GM12878 (cell line): ENCODE measurements around the gene FILIP1L. TPM values are rescaled to one million over a fixed set of nuclear protein-coding genes. Genes with fewer than 3 reads are reported as not detected.

Source experiments
- ATAC-seq: fragments of 200-7000 bp; cut with Tn5 transposase; 3 replicates; pipeline ENCODE4 v1.9.1; 2020; ENCODE audit warnings: mild to moderate bottlenecking, moderate library complexity
- BruUV-seq: library from RNA; stranded (reverse); fragments of 400-500 nt; replicated peaks from 2 replicates; lab custom pipeline; 2021; lab: Mats Ljungman, UMichigan
- CTCF ChIA-PET: fragments of 300-600 bp; sonication (Branson Sonifier 250); formaldehyde crosslinking; extraction: SDS; loops from one replicate; lab custom pipeline; 2021; ENCODE audit warnings: inconsistent platforms; lab: Yijun Ruan, JAX
- POLR2A ChIA-PET: fragments of 350-600 bp; formaldehyde crosslinking; extraction: SDS; loops from one replicate; lab custom pipeline; 2021; ENCODE audit warnings: inconsistent platforms; lab: Charles Lee
- RAD21 ChIA-PET: fragments of 300-600 bp; sonication (Branson Sonifier 250); formaldehyde crosslinking; loops from one replicate; lab custom pipeline; 2023; ENCODE audit warnings: antibody characterized with exemption; ENCODE audit not compliant: unreplicated experiment; lab: Charles Lee
- SMC1A ChIA-PET: fragments of 300-600 bp; sonication (Branson Sonifier 250); formaldehyde crosslinking; loops from one replicate; lab custom pipeline; 2023; ENCODE audit not compliant: unreplicated experiment, uncharacterized antibody; lab: Charles Lee
- DNase-seq: peaks from one replicate; pipeline ENCODE4 v3.0.0-alpha.2; 2011; ENCODE audit warnings: low read depth, low spot score
- FAIRE-seq: peaks from 3 replicates; lab custom pipeline; 2011; peaks lifted over from hg19 to GRCh38; lab: Jason Lieb, UNC
- H2AFZ ChIP-seq: 2 replicates; pipeline ENCODE4 v1.6.0; 2011; ENCODE audit warnings: low read depth, low read length, control low read depth; ENCODE audit not compliant: control insufficient read depth
- H3K27ac ChIP-seq: 2 replicates; pipeline ENCODE4 v1.5.1; 2011; ENCODE audit warnings: control low read depth; ENCODE audit not compliant: control insufficient read depth, insufficient read depth
- H3K27me3 ChIP-seq, 2 experiments: replicated peaks in 1 of 2; 2 replicates each; pipeline versions ENCODE4 v1.6.0 to v1.6.1; 2011; ENCODE audit warnings: low read length in 1 of 2; ENCODE audit not compliant: control insufficient read depth in 2 of 2, insufficient read depth in 2 of 2
- H3K36me3 ChIP-seq, 2 experiments: 2 replicates each; pipeline ENCODE4 v1.5.1; 2011; ENCODE audit warnings: low read length in 1 of 2; ENCODE audit not compliant: control insufficient read depth in 2 of 2, insufficient read depth in 2 of 2
- H3K4me1 ChIP-seq: 2 replicates; pipeline ENCODE4 v1.6.1; 2011; ENCODE audit warnings: mild to moderate bottlenecking, low read length, moderate library complexity, mixed read lengths; ENCODE audit not compliant: control insufficient read depth, insufficient read depth
- H3K4me2 ChIP-seq: 2 replicates; pipeline ENCODE4 v1.6.0; 2011; ENCODE audit warnings: control low read depth; ENCODE audit not compliant: control insufficient read depth, insufficient read depth
- H3K4me3 ChIP-seq: fragments of 200-600 bp; sonication (generic); 2 replicates; pipeline ENCODE4 v1.5.1; 2016
- H3K79me2 ChIP-seq: 2 replicates; pipeline ENCODE4 v1.6.0; 2011; ENCODE audit warnings: low read length; ENCODE audit not compliant: control insufficient read depth, insufficient read depth
- H3K9ac ChIP-seq: 2 replicates; pipeline ENCODE4 v1.8.0; 2011; ENCODE audit warnings: low read length, control low read depth, mixed read lengths; ENCODE audit not compliant: control insufficient read depth, insufficient read depth
- H3K9me3 ChIP-seq: replicated peaks from 3 replicates; pipeline ENCODE4 v1.5.1; 2011; ENCODE audit warnings: mild to moderate bottlenecking, low read length; ENCODE audit not compliant: control insufficient read depth, insufficient read depth
- H4K20me1 ChIP-seq: 2 replicates; pipeline ENCODE4 v1.6.0; 2011; ENCODE audit not compliant: control insufficient read depth, insufficient read depth
- BACH1 ChIP-seq: fragments of 450-650 bp; IDR thresholded peaks from 2 replicates; pipeline ENCODE4 v1.6.1; 2017; ENCODE audit warnings: mild to moderate bottlenecking, borderline replicate concordance
- DPF2 ChIP-seq: fragments of 450-650 bp; IDR thresholded peaks from 2 replicates; pipeline ENCODE4 v1.6.1; 2017; ENCODE audit warnings: mild to moderate bottlenecking
- E4F1 ChIP-seq: fragments of 450-650 bp; IDR thresholded peaks from 2 replicates; pipeline ENCODE4 v1.6.1; 2018; ENCODE audit warnings: borderline replicate concordance, mild to moderate bottlenecking; ENCODE audit not compliant: partially characterized antibody
- EP300 ChIP-seq, 2 experiments: fragments of 150-350 bp in 1 of 2; IDR thresholded peaks; 2 replicates each; pipeline ENCODE4 v1.6.1; 2011 to 2012; ENCODE audit warnings: low read depth in 2 of 2, low read length in 2 of 2, borderline replicate concordance in 1 of 2, improper control_type of control experiment in 1 of 2, inconsistent platforms in 1 of 2; ENCODE audit not compliant: control insufficient read depth in 1 of 2
- WGBS: methylation state at CpG from one replicate; pipeline ENCODE4 v1.1.6; 2016; ENCODE audit warnings: low lambda C conversion rate; ENCODE audit not compliant: insufficient replicate concordance, insufficient coverage; ENCODE audit errors: missing lambda C conversion rate; 5-methylcytosine and 5-hydroxymethylcytosine counted together
- in situ Hi-C: fragments of 300-500 bp; cut with MboI; formaldehyde crosslinking; loops from 9 replicates; pipeline ENCODE4 v1.14.3; 2018; ENCODE audit warnings: mixed read lengths
- intact Hi-C: fragments of 100-400 bp; cut with micrococcal nuclease; formaldehyde crosslinking; loops from one replicate; pipeline ENCODE4 v1.14.2; 2022; ENCODE audit not compliant: unreplicated experiment
- polyA plus RNA-seq, 11 experiments: library from polyadenylated mRNA; depleted of rRNA in 4 of 11; unstranded in 6 of 11; stranded (reverse) in 5 of 11; fragments of >200 nt; fragmentation: Nextera tagmentation in 4 of 11; fragmentation: Illumina TruSeq in 1 of 11; extraction: Ambion mirVana in 4 of 11; extraction: Trizol in 1 of 11; gene quantifications; 1 replicate in 1 of 11; 2 replicates in 10 of 11; pipeline versions ENCODE4 v1.2.1 to v1.2.3, GENCODE V29; 2011 to 2016; ENCODE audit warnings: inconsistent platforms in 2 of 11, missing spikeins in 2 of 11, low read depth in 1 of 11
- total RNA-seq, 4 experiments: library from RNA; depleted of rRNA in 3 of 4; stranded (reverse); fragments of >200 nt in 3 of 4; fragmentation: Illumina TruSeq in 1 of 4; extraction: Trizol in 1 of 4; gene quantifications; 2 replicates each; pipeline versions ENCODE4 v1.2.1 to v1.2.3, GENCODE V29; 2013 to 2021

FILIP1L gene
- total and polyA plus RNA-seq, 10 of the 15 experiments (the other 5 are each of a cell fraction or from before 2014, with no cell fraction given), result 0.24 to 6.1 (median 3.5) TPM

DNA sequence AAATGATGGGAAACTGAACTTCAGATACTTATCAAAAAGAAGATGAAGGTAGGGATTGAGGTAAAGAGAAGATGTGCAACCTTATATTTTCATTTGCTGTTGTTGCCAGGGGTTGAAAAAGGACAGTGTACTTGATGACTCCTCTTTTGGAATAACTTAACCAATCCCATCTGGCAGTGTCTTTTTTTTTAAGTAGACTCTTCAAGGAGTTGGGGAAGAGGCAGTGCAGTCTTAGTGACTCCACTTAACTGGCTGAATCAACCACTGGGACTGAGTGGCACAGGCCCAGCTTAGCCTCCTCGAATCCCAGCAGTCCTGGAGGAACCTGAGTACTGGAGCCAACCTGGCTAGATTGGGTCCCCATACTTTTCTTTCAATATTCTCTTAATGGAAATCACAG lies 27.3 kb upstream of the FILIP1L start:
- Histone ChIP-seq H3K27ac (no peak overlapping the region), H3K27me3 (no peaks in the 10 kb centered on the region), H3K4me2 (no peak overlapping the region), H2AFZ (no peak overlapping the region), H3K4me3 (no peak overlapping the region), H3K36me3 (no peaks in the 10 kb centered on the region), H3K9ac (no peak overlapping the region), H3K79me2 (no peaks in the 10 kb centered on the region; the same call in 1 of the 2 replicates), H3K9me3 (no peaks in the 10 kb centered on the region; the same call in 2 of the 3 replicates), H3K4me1 (peaks cover 3% of the 10 kb centered on the region; the same call in 1 of the 2 replicates), H4K20me1 (no peaks in the 10 kb centered on the region)
- intact Hi-C loops, result no loop called here
- no TSS peak for BruUV-seq
- no peak for DNase-seq
- ChIA-PET RAD21 (no interaction called here), SMC1A (no interaction called here), CTCF (no interaction called here), POLR2A (no interaction called here)
- in situ Hi-C loops, result no loop called here
- no peak for FAIRE-seq
- no peak for ATAC-seq
- WGBS, result 100% methylated on average over 1 of the region's 1 CpG
- TF ChIP-seq EP300 (IDR thresholded peaks at IDR 0.05; ENCODE audit: borderline replicate concordance in 1 of 2, control insufficient read depth in 1 of 2, low read depth in 2 of 2, low read length in 2 of 2) (no peak), E4F1 (no peak), BACH1 (no peak), DPF2 (no peak)
